Endothelial cell (in vitro differentiated cells): ENCODE results near the gene CENPO. TPM values are rescaled to one million over a fixed set of nuclear protein-coding genes. Genes with fewer than 3 reads are reported as not detected.
"Not testable (repeated sequence)": the region's sequence is repeated elsewhere in the genome, so short reads cannot be mapped to it uniquely, and the experiment has no call there.

Source experiments
- DNase-seq: peaks from one replicate; pipeline ENCODE4 v3.0.0; 2021; ENCODE audit warnings: low spot score
- H3K27ac Mint-ChIP-seq: one replicate; pipeline ENCODE4 v1.8.0; 2021; ENCODE audit warnings: mixed read lengths, inconsistent platforms; ENCODE audit not compliant: unreplicated experiment
- H3K27me3 Mint-ChIP-seq: one replicate; pipeline ENCODE4 v1.8.0; 2021; ENCODE audit warnings: mild to moderate bottlenecking, moderate library complexity, mixed read lengths, inconsistent platforms; ENCODE audit not compliant: unreplicated experiment
- H3K36me3 Mint-ChIP-seq: one replicate; pipeline ENCODE4 v1.8.0; 2021; ENCODE audit warnings: mild to moderate bottlenecking, low read depth, mixed read lengths, inconsistent platforms; ENCODE audit not compliant: unreplicated experiment
- H3K4me1 Mint-ChIP-seq: one replicate; pipeline ENCODE4 v1.8.0; 2021; ENCODE audit warnings: mild to moderate bottlenecking, mixed read lengths, inconsistent platforms; ENCODE audit not compliant: unreplicated experiment
- H3K4me3 Mint-ChIP-seq: one replicate; pipeline ENCODE4 v1.8.0; 2021; ENCODE audit warnings: mild to moderate bottlenecking, mixed read lengths, inconsistent platforms; ENCODE audit not compliant: unreplicated experiment
- H3K9me3 Mint-ChIP-seq: one replicate; pipeline ENCODE4 v1.8.0; 2021; ENCODE audit warnings: mixed read lengths, inconsistent platforms; ENCODE audit not compliant: unreplicated experiment
- CTCF ChIP-seq: fragments of 200-600 bp; sonication (generic); IDR thresholded peaks from one replicate; pipeline ENCODE4 v1.5.0; 2021; ENCODE audit warnings: antibody characterized with exemption; ENCODE audit not compliant: unreplicated experiment
- total RNA-seq: library from RNA; stranded (reverse); fragmentation: NEBNext Ultra II Directional; extraction: Animal tissue kit (Norgen Biotek cat#: 25700); gene quantifications from one replicate; pipeline ENCODE4 v1.2.1, GENCODE V29; 2021; ENCODE audit not compliant: unreplicated experiment

The CENPO gene
- total RNA-seq, 1 donor from 2014 or later: 18.7 TPM

DNA sequence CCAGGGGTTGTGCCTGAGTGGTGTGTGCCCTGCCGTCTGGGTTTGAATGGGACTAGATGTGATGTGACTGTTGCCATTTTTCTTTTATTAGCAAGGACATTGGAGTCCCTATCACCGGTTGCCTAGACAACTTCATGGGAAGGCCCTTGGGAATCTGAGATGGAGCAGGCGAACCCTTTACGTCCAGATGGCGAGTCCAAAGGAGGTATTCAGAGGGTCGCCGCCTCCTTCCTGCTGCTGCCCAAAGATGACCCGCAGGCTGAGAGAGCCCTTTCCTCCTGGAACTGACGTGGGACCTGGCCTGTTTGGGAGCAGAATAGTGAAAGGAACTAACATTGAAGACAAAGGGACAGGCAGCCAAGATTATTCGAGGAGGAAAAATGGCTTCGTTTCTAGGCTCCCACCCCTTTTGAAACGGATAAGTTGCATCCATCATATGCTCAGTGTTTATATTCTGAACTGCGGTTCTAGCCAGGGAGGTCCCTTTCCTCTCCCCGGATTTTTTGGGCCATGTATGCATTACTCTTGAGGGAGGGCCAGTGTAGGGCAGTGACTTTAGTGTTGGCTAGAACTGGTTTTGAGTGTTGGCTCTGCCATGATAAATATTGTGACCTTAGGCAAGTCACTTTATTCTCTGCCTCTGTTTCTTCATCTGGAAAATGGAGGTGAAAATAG is 673 bp downstream of the CENPO start:
- no peaks in the 10 kb centered on the region for H3K9me3 Mint-ChIP-seq
- peak overlapping the region; percentile 98 for H3K27ac Mint-ChIP-seq
- peaks cover 7% of the 10 kb centered on the region for H3K27me3 Mint-ChIP-seq
- peaks cover 24% of the 10 kb centered on the region for H3K36me3 Mint-ChIP-seq
- peak; percentile 37 for DNase-seq
- H3K4me1 Mint-ChIP-seq: peaks cover 23% of the 10 kb centered on the region
- peak overlapping the region; percentile 97 for H3K4me3 Mint-ChIP-seq
- TF ChIP-seq CTCF: no peak

GRCh38 chr2:24797644-24798043 is 4.4 kb downstream of the CENPO start:
- H3K36me3 Mint-ChIP-seq: peaks cover 39% of the 10 kb centered on the region

GRCh38 chr2:24800487-24800886 is 7.3 kb downstream of the CENPO start:
- not testable (repeated sequence) for H3K27ac Mint-ChIP-seq, H3K4me3 Mint-ChIP-seq, H3K4me1 Mint-ChIP-seq

More at GRCh38 chr2:24797644-24798043, 4.4 kb downstream of the CENPO start:
- Mint-ChIP-seq H3K4me3 (no peak overlapping the region), H3K27ac (no peak overlapping the region), H3K4me1 (peaks cover 18% of the 10 kb centered on the region), H3K9me3 (no peaks in the 10 kb centered on the region), H3K27me3 (peaks cover 7% of the 10 kb centered on the region)
- DNase-seq: no peak
- no peak for TF ChIP-seq CTCF

GRCh38 chr2:24805811-24806660 is 12.8 kb downstream of the CENPO start:
- not testable (repeated sequence) for H3K27me3 Mint-ChIP-seq, H3K4me1 Mint-ChIP-seq, H3K9me3 Mint-ChIP-seq, H3K27ac Mint-ChIP-seq, DNase-seq
- Mint-ChIP-seq H3K36me3 (peaks cover 49% of the 10 kb centered on the region), H3K4me3 (peak overlapping the region; percentile 66)

More at GRCh38 chr2:24800487-24800886, 7.3 kb downstream of the CENPO start:
- DNase-seq, H3K27me3 Mint-ChIP-seq, H3K9me3 Mint-ChIP-seq: not testable (repeated sequence)
- peaks cover 59% of the 10 kb centered on the region for H3K36me3 Mint-ChIP-seq

DNA sequence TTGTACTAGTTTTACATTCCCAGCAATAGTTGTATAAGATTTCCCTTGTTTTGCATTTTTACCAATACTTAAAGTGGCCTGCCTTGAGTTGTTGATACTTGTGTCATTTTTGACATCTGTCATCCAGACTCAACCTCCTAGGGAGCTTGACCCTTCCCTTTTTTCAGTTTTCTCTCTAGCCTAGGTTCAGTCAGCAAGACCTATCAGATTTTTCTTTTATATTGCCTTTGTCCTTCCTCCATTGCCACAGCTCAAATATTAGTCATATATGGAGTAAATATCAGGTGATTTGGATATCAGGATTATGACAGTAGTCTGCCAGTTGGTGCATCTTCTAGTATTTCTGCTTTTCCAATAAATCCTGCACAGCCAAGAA is 13.4 kb downstream of the CENPO start:
- H3K4me1 Mint-ChIP-seq: no peaks in the 10 kb centered on the region
- TF ChIP-seq CTCF: no peak
- H3K4me3 Mint-ChIP-seq: peak overlapping the region; percentile 66
- no peaks in the 10 kb centered on the region for H3K9me3 Mint-ChIP-seq
- H3K27ac Mint-ChIP-seq: no peak overlapping the region
- H3K27me3 Mint-ChIP-seq: no peaks in the 10 kb centered on the region
- no peak for DNase-seq
- H3K36me3 Mint-ChIP-seq: peaks cover 47% of the 10 kb centered on the region
